Measurements from ENCODE around the gene GLIS1. TPM values are rescaled to one million over a fixed set of nuclear protein-coding genes. Genes with fewer than 3 reads are reported as not detected.

Gene GLIS1
- total RNA-seq, 1 experiment from 2014 or later: 0.14 TPM

DNA sequence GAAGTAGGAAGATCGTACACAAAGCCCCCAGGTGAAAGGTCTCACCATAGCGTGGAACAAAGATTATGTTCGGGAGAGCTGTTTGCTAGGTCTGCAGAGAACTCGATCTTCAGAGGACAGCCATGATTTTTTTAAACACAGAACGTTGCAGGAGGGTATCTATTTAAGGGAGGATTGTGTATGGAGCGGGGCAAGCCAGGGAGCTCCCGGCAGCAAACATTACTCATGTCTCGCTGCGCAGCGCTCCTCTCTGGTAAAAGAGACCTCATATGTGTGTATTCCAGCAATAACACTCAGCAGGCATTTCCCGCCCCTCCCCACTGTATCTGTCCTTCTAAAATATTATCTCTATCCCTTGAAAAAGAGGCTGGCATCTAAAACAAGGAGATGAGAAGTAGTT, 2.7 kb downstream of the GLIS1 start:
- no peak for DNase-seq (ENCODE audit: low spot score)

GRCh38 chr1:53735681-53736080, 3.3 kb downstream of the GLIS1 start:
- DNase-seq (ENCODE audit: low spot score): no peak

- DNase-seq (ENCODE audit: low spot score): no peak
Observed at GRCh38 chr1:53735261-53735660, 3.7 kb downstream of the GLIS1 start.

DNA sequence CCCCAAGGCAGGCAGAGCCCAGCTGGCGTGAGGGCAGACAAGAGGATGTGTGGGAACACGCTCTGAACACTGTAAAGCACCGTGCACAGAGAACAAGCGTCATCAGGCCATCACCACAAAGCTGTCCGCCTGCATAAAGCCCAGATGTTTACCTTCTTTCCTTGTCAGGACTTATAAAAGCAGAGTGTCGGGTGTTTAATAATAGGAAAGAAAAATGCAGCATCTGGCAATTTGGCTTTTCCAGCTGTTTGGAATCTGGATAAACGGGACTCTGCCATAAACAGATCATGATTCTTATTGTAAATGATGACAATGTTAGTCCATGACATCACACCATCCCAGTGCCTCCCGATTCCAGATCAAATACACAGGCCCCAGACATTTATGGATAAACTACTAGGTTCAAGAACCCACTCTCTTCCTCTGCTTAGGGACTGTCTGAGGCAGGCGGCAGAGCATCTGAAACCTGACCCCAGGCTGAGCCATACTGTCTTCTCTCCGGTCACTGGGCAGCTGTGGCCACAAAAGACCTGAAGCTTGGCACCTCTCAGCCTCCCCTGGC, 4.2 kb downstream of the GLIS1 start:
- DNase-seq (ENCODE audit: low spot score): no peak

GRCh38 chr1:53733975-53734649, 4.9 kb downstream of the GLIS1 start:
- peak; percentile 62 for DNase-seq (ENCODE audit: low spot score)

DNA sequence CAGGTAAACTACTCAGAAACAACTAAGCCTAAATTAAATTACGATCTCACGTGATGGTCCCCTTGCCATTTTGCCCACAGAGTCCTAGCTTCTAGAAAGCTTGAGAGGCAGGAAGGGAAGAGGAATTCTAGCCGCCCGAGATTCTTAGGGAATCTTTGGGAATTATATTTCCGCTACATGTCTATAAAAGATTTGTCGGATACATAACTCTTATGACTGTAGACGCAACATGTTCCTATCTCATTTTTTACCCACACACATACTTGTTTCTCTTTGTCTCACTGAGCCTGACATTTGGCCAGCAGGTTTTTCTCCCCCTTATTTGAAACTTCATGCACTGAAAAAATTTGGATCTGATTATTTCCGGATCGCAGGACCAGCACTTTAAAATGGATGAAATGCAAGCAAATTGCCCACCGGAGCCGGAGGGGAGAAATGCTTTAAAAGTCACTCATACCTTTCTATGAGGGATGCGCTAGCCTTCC, 5.5 kb downstream of the GLIS1 start:
- DNase-seq (ENCODE audit: low spot score): no peak

GRCh38 chr1:53732912-53733317, 6.0 kb downstream of the GLIS1 start:
- DNase-seq (ENCODE audit: low spot score): peak; percentile 54

GRCh38 chr1:53732409-53732808, 6.6 kb downstream of the GLIS1 start:
- DNase-seq (ENCODE audit: low spot score): no peak

DNA sequence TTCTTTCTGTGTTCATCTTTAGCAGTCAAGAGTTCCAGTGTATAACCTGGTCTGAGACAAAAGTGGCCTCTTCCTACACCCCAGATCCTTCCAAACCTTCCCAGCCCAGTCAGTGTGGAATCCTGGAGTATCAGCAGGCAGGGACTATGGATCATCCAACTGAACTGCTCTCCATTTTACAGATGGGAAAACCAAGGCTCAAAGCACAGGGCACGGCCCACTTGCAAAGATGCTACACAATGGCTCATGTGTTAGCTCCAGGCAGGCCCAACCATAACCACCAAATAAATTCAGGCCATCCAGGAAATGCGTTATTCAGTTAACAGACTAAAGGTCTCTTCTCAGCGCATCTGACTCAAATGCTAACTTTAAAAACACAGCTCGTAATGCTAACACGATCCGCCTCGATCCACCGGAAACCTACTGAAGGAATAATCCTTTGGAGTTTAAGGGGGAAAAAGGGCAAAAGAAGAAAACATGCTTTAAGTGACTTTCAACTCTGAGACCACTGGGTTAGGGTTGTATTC, 7.1 kb downstream of the GLIS1 start:
- no peak for DNase-seq (ENCODE audit: low spot score)

DNA sequence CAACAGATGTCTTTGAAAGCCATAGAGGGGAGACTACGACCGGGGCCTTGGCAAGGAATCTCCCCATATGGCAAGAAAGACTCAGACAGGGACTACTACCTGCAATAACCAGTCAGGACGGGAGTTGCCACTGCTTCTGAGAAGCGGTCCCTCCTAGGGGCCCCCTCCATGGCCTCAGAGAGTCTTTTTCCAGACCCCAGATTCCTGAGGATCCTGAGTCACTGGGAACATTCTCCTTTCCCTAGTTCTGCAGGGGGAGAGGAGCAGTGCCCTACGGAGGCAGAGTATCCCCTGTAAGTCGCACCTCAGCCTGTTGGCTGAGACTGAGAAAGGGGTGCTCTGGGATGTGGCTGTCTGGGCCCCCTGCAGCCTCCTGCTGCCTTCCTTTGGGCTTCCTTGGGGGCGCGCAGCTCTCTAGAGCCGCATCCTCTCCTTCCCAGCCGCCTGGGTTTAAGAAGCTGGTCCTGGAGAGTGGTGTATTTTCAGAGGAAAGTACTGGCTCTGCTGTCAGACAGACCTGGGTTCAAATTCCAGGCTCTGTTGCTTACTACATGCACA, 7.8 kb downstream of the GLIS1 start:
- DNase-seq (ENCODE audit: low spot score): no peak

DNA sequence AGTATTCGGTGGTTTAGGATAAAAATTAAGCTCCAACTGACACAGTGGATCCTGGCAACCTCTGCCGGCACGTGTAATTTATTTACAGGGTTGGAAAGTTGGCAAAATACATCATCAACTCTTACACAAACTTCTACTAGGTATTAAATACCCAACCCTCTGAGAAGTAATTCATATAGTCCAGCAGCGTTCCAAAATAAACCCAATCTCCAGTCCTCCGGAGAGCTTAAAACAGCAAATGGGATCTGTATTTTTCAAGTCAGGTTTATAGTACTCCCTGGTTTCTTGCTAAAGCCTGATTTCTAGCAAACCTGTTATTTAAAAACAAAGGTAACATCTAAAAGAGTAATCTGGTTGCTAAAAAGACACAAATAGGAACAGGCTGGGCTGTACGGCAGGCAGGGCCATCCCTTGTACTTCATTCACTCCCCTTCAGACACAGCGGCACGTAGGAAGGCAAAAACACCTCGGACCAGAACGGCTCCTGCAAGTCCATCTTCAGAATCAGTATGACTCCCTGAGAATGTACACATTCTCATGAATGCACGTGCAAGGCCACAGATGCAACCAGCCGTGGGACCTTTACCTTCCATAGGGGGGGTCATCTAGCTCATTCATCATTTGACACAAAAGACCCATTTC, 8.6 kb downstream of the GLIS1 start:
- no peak for DNase-seq (ENCODE audit: low spot score)

DNA sequence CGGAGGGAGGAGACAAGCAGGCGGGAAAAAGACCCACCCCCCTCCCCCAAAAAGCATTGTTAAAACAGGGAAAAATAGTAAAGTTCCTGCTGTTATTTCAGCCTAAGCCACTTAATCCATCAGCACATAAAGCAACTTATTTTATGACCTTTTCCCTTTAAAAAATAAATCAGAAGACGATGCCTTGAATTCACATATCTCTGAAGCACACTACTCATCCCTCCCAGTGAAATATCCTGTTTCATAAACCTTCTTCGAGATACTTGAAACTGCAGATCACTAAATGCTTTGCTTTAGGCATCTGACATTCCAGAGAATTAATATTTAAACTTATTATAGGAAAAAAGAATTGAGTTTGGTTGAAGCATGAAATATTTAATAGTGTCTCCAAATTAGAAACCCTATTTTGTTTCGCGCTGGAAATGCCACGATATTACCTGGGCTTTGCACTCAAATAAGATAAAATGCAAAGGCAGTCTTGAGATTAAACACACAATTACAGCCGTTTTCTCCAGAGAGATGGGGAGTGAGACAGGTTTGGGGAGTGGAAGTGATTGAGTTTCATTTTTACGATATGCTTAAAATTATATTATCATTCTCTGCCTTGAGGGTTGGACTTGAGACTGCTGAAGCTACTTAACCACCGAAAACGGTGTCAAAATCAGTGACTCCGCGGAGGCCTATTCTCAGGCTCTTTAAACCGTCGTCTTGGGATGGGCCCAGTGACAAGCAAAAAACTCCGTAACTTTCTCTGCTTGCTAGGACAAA, 9.3 kb downstream of the GLIS1 start:
- DNase-seq (ENCODE audit: low spot score): no peak

DNA sequence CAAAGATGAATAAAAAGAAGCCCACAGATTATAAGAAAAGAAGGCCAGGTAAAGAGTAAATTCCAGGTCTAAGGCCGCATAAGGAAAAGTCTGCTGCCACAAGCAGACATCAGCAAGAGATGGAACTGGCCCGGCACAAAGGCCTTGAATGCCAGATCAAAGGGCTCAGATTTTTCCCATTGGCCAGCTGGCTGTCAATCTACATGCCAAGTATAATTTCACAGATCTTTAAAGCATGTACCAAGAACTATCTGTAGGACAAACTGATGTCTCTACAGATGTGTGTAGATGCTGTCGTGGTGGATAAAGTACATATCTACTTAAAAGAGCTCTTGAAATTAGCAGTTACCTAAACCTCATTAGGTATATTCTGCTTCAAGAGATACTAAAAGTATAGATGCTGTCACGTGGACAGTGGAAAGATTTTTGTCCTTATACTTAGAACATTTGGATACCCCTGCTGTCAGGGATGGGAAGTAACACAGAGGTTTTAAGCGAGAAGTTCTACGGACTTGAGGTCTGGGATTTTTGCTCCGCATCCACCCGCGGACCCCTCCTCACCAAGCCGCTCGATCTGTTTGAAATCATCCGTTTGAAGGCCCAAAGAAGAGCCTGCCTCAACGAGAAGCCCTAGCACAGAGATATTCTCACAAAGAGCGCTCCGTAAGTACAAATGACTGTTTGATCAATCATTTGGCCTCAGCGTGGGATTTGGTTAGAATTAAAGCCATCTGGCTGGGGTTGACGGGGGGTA, 10.1 kb downstream of the GLIS1 start:
- no peak for DNase-seq (ENCODE audit: low spot score)

- no peak for DNase-seq (ENCODE audit: low spot score)
Observed at GRCh38 chr1:53728196-53728595, 10.8 kb downstream of the GLIS1 start.

DNA sequence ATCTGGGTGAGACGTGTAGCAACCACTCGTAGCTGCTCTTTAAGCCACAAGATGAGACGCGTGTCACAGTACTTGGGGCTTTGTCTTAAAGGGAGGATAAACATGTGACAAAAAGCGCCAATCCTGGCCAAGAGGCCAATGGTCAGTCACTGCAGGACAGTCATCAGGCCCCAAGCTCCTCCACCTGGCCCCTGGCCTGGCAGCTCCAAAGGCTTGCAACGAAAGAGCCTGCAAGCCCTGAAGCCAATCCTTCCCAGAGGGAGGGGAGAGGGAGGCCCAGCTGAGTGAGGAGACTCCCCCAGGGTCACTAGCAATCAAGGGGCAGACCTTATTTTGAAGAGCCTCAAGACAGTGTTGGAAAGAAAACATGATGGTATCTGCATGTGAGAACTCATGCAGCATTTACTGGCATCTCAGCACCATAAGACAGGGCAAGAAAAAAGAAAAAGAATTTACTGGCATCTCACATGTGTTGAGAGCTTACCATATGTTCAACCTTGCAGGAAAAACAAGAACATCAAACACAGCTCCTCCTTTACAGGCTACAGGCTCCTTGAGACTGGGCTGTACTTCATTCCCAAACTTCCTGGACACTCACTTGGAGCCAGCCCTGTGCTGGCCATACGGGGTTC, 11.4 kb downstream of the GLIS1 start:
- DNase-seq (ENCODE audit: low spot score): no peak

GRCh38 chr1:53726009-53726600, 12.9 kb downstream of the GLIS1 start:
- no peak for DNase-seq (ENCODE audit: low spot score)

- DNase-seq (ENCODE audit: low spot score): no peak
Observed at GRCh38 chr1:53725238-53725689, 13.7 kb downstream of the GLIS1 start.

- DNase-seq (ENCODE audit: low spot score): no peak
Observed at GRCh38 chr1:53722025-53722424, 16.9 kb downstream of the GLIS1 start.

DNA sequence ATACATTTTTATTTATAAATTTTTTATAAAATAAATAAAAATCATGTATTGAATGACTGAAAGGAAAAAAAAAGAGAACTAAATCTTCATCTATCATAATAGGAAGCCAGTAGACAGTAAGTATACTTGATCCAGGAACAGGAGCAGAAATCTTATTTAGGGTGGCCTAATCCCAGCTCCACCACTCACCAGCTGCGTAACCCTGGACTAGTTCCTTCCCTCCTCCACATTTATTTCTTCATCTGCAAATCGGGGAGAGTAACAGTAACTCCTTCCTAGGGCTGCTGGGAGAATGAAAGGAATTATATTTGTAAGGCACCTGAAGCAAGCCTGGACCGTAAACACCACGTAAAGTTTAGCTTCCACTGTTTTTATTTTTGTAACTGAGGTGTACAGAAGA, 17.9 kb downstream of the GLIS1 start:
- DNase-seq (ENCODE audit: low spot score): no peak

GRCh38 chr1:53719469-53719868, 19.5 kb downstream of the GLIS1 start:
- DNase-seq (ENCODE audit: low spot score): no peak
